Measurements from ENCODE around the gene KHDRBS2. TPM values are rescaled to one million over a fixed set of nuclear protein-coding genes. Genes with fewer than 3 reads are reported as not detected.

KHDRBS2 gene
- total RNA-seq, 1 donor = not detected

- Histone ChIP-seq H3K4me3 (ENCODE audit: insufficient read depth, low read length) (no peak overlapping the region), H3K27me3 (ENCODE audit: insufficient read depth, low read length) (no peaks in the 10 kb centered on the region), H3K79me2 (ENCODE audit: insufficient read depth, low read length) (no peaks in the 10 kb centered on the region), H3K27ac (ENCODE audit: low read depth, low read length) (no peak overlapping the region), H3K4me2 (ENCODE audit: insufficient read depth, low read length) (no peak overlapping the region), H2AFZ (ENCODE audit: low read length) (no peak overlapping the region), H3K9me3 (ENCODE audit: low read depth, low read length) (peaks cover 4% of the 10 kb centered on the region), H3K36me3 (ENCODE audit: insufficient read depth, low read length) (no peaks in the 10 kb centered on the region), H3K4me1 (ENCODE audit: insufficient read depth, low read length) (no peaks in the 10 kb centered on the region), H4K20me1 (ENCODE audit: insufficient read depth, low read length) (no peaks in the 10 kb centered on the region)
- TF ChIP-seq CTCF (IDR thresholded peaks at IDR 0.05; ENCODE audit: extremely low read depth, low read depth, low read length) = no peak
- no peak for DNase-seq (ENCODE audit: insufficient read length, low spot score, missing footprints)
Observed at GRCh38 chr6:61649845-61650244, 636.2 kb downstream of the KHDRBS2 start.

- Histone ChIP-seq H3K4me1 (ENCODE audit: insufficient read depth, low read length) (no peaks in the 10 kb centered on the region), H3K36me3 (ENCODE audit: insufficient read depth, low read length) (no peaks in the 10 kb centered on the region)
- no peak for TF ChIP-seq CTCF (IDR thresholded peaks at IDR 0.05; ENCODE audit: extremely low read depth, low read depth, low read length)
Observed at GRCh38 chr6:61640463-61640862, 645.6 kb downstream of the KHDRBS2 start.

More at GRCh38 chr6:61640463-61640862, 645.6 kb downstream of the KHDRBS2 start:
- Histone ChIP-seq H3K9me3 (ENCODE audit: low read depth, low read length) (no peaks in the 10 kb centered on the region), H4K20me1 (ENCODE audit: insufficient read depth, low read length) (no peaks in the 10 kb centered on the region), H3K27ac (ENCODE audit: low read depth, low read length) (no peak overlapping the region), H2AFZ (ENCODE audit: low read length) (no peak overlapping the region), H3K4me2 (ENCODE audit: insufficient read depth, low read length) (no peak overlapping the region), H3K4me3 (ENCODE audit: insufficient read depth, low read length) (no peak overlapping the region), H3K27me3 (ENCODE audit: insufficient read depth, low read length) (no peaks in the 10 kb centered on the region), H3K79me2 (ENCODE audit: insufficient read depth, low read length) (no peaks in the 10 kb centered on the region)
- DNase-seq (ENCODE audit: insufficient read length, low spot score, missing footprints) = no peak
